MCF 10A (cell line): ENCODE results near the gene SMYD3. TPM values are rescaled to one million over a fixed set of nuclear protein-coding genes. Genes with fewer than 3 reads are reported as not detected.

Experiments used
- BruUV-seq: library from RNA; stranded (reverse); fragments of 400-500 nt; replicated peaks from 2 replicates; lab custom pipeline; 2021; lab: Mats Ljungman, UMichigan
- CTCF ChIA-PET: fragments of 300-600 bp; sonication (Branson Sonifier 250); formaldehyde crosslinking; extraction: SDS; loops from one replicate; lab custom pipeline; 2021; ENCODE audit warnings: antibody characterized with exemption, inconsistent platforms; lab: Yijun Ruan, JAX
- POLR2A ChIA-PET: fragments of 300-600, 350-650 bp; sonication (Branson Sonifier 250); formaldehyde crosslinking; extraction: SDS; loops from one replicate; lab custom pipeline; 2020; ENCODE audit warnings: antibody characterized with exemption, inconsistent platforms; lab: Yijun Ruan, JAX
- DNase-seq: peaks from one replicate; pipeline ENCODE4 v3.0.0-alpha.2; 2018; ENCODE audit not compliant: unreplicated experiment
- H3K27ac Mint-ChIP-seq: one replicate; pipeline ENCODE4 v1.8.0; 2022; ENCODE audit warnings: mild to moderate bottlenecking, low read depth, mixed read lengths; ENCODE audit not compliant: unreplicated experiment
- H3K27me3 Mint-ChIP-seq: one replicate; pipeline ENCODE4 v1.8.0; 2022; ENCODE audit warnings: mixed read lengths; ENCODE audit not compliant: insufficient read depth, unreplicated experiment
- H3K36me3 Mint-ChIP-seq: one replicate; pipeline ENCODE4 v1.8.0; 2022; ENCODE audit warnings: mild to moderate bottlenecking, moderate library complexity, mixed read lengths; ENCODE audit not compliant: insufficient read depth, unreplicated experiment
- H3K4me1 Mint-ChIP-seq: one replicate; pipeline ENCODE4 v1.8.0; 2022; ENCODE audit warnings: mixed read lengths; ENCODE audit not compliant: insufficient read depth, unreplicated experiment
- H3K4me3 Mint-ChIP-seq: one replicate; pipeline ENCODE4 v1.8.0; 2022; ENCODE audit warnings: mild to moderate bottlenecking, moderate library complexity, mixed read lengths; ENCODE audit not compliant: unreplicated experiment
- H3K9me3 Mint-ChIP-seq: one replicate; pipeline ENCODE4 v1.8.0; 2022; ENCODE audit warnings: mixed read lengths; ENCODE audit not compliant: unreplicated experiment
- intact Hi-C: fragments of 100-400 bp; cut with micrococcal nuclease; formaldehyde crosslinking; loops from 2 replicates; pipeline ENCODE4 v1.14.1; 2022
- total RNA-seq: library from RNA; stranded (reverse); gene quantifications from 2 replicates; pipeline ENCODE4 v1.2.3, GENCODE V29; 2022
- TF ChIP-seq, protein P1 (sequence below): fragments of 200-600 bp; IDR thresholded peaks from one replicate; pipeline ENCODE4 v1.8.0; 2022; ENCODE audit warnings: antibody characterized with exemption, mild to moderate bottlenecking; ENCODE audit not compliant: unreplicated experiment

The SMYD3 gene
- total RNA-seq, 1 experiment from 2014 or later, result 26.9 TPM

DNA sequence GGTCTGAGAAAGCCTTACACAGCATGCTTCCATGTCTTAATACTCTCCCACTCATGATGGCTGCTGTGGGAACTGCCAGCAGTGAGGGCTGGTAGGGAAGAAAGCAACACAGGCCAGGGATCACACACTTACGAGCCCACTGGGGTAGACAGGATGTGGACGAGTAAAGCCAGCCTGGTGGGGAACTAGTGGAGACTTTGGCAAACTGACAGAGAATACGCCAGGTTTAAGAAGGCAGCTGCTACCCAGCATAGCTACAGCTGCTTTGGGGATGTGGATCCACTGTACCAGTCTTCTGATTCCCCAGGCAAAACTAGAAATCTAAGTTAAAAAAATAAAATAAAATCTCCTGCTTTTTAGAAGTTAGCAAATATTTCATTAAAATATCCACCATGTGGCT is 664.0 kb downstream of the SMYD3 start:
- Mint-ChIP-seq H3K4me3 (no peak overlapping the region), H3K27me3 (no peaks in the 10 kb centered on the region), H3K9me3 (no peaks in the 10 kb centered on the region), H3K4me1 (no peaks in the 10 kb centered on the region), H3K36me3 (no peaks in the 10 kb centered on the region), H3K27ac (no peak overlapping the region)
- DNase-seq, result no peak
- no TSS peak for BruUV-seq
- ChIA-PET POLR2A (interaction anchor here (0.6 to 1.0 kb wide), 3 partner anchors 44 to 921 kb away, joined by 3 to 4 read pairs (median 3); no protein-coding TSS in a partner anchor), CTCF (interaction anchor here (1.0 kb wide), 1 partner anchor 655 kb away, joined by 4 read pairs; no protein-coding TSS in a partner anchor)
- TF ChIP-seq, protein P1, sequence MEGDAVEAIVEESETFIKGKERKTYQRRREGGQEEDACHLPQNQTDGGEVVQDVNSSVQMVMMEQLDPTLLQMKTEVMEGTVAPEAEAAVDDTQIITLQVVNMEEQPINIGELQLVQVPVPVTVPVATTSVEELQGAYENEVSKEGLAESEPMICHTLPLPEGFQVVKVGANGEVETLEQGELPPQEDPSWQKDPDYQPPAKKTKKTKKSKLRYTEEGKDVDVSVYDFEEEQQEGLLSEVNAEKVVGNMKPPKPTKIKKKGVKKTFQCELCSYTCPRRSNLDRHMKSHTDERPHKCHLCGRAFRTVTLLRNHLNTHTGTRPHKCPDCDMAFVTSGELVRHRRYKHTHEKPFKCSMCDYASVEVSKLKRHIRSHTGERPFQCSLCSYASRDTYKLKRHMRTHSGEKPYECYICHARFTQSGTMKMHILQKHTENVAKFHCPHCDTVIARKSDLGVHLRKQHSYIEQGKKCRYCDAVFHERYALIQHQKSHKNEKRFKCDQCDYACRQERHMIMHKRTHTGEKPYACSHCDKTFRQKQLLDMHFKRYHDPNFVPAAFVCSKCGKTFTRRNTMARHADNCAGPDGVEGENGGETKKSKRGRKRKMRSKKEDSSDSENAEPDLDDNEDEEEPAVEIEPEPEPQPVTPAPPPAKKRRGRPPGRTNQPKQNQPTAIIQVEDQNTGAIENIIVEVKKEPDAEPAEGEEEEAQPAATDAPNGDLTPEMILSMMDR, result no peak
- intact Hi-C loops, result no loop called here

DNA sequence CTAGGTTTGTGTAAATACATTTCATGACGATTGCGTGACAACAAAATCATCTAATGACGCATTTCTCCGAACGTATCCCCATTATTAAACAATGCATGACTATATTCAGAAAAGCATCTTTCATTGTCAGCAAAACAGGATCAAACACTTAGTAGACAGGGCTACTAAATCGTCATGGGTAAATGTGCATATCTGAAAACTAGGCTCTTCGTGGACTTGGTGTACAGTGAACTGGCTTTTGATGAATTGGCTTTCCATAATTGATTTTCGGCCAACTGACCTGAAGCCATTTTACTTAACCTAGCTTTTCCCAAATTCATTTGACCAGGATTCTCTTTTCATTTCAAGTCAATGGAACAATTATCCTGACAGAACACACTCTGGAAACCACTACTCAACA is 665.0 kb downstream of the SMYD3 start:
- Mint-ChIP-seq H3K9me3 (no peaks in the 10 kb centered on the region), H3K4me3 (no peak overlapping the region), H3K36me3 (peaks cover 3% of the 10 kb centered on the region), H3K4me1 (no peaks in the 10 kb centered on the region), H3K27ac (no peak overlapping the region), H3K27me3 (no peaks in the 10 kb centered on the region)
- intact Hi-C loops, result no loop called here
- ChIA-PET POLR2A (no interaction called here), CTCF (no interaction called here)
- DNase-seq, result no peak
- TF ChIP-seq, protein P1, result no peak
- BruUV-seq, result no TSS peak

DNA sequence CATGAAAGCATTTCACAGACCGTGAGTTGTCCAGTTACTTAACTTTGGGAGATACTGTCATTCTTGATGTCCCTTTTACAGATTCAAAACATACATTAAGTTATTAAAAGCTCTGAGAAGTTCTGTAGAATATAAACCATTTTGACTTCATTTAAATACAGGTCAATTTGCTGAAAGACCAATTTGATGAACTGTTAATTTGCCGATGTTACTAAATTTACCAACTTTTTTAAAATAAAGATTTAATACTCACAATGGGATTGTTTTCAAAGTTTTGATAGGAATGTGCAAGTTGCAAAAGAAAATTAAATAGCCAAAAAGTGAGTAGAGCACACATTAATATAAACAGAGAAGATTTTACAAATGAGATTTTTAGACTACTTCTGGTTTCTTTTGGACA is 666.1 kb downstream of the SMYD3 start:
- Mint-ChIP-seq H3K4me3 (no peak overlapping the region), H3K4me1 (no peaks in the 10 kb centered on the region), H3K27ac (no peak overlapping the region), H3K36me3 (peaks cover 7% of the 10 kb centered on the region), H3K9me3 (no peaks in the 10 kb centered on the region), H3K27me3 (no peaks in the 10 kb centered on the region)
- ChIA-PET CTCF (interaction anchor here (0.6 kb wide), 1 partner anchor 121 kb away, joined by 3 read pairs; no protein-coding TSS in a partner anchor), POLR2A (interaction anchor here (0.7 kb wide), 2 partner anchors 368 to 770 kb away, joined by 3 to 4 read pairs; no protein-coding TSS in a partner anchor)
- BruUV-seq, result no TSS peak
- TF ChIP-seq, protein P1, result no peak
- intact Hi-C loops, result no loop called here
- no peak for DNase-seq

DNA sequence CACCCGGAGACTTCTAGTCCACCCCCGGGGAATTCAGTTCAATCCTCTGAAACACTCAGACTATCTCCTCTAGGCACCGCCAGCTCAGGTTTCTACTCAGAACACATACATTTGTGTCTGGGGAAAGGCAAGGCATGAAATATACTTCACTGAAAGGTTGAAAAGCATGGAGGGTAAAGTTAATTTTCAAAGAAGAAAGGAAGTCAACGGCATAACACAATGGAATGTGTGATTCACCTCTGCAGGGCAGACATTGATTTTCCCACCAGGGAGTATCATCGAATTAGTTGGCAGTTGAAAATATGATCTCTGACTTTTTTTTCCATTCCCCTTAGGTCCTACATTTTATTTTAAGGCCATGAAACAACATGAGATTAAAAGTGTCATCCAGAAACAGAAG is 669.4 kb downstream of the SMYD3 start:
- Mint-ChIP-seq H3K36me3 (peaks cover 7% of the 10 kb centered on the region), H3K4me3 (no peak overlapping the region), H3K4me1 (no peaks in the 10 kb centered on the region), H3K27me3 (no peaks in the 10 kb centered on the region), H3K9me3 (no peaks in the 10 kb centered on the region), H3K27ac (no peak overlapping the region)
- no TSS peak for BruUV-seq
- ChIA-PET POLR2A (no interaction called here), CTCF (interaction anchor here (0.6 to 0.7 kb wide), 3 partner anchors 226 to 558 kb away, joined by 3 to 7 read pairs (median 3); no protein-coding TSS in a partner anchor)
- intact Hi-C loops, result no loop called here
- TF ChIP-seq, protein P1, result no peak
- DNase-seq, result no peak
